Heart right ventricle (tissue), 16 donors: Measurements from ENCODE around the gene ITM2C. TPM values are rescaled to one million over a fixed set of nuclear protein-coding genes. Genes with fewer than 3 reads are reported as not detected.

Experiments
- ATAC-seq, 8 donors: fragments of 200-7000 bp; cut with Tn5 transposase; one replicate each; pipeline ENCODE4 v1.9.1; 2020; ENCODE audit warnings: mild to moderate bottlenecking in 8 of 8, moderate library complexity in 8 of 8, moderate number of reproducible peaks in 1 of 8
- DNase-seq, 2 donors: peaks; one replicate each; pipeline ENCODE4 v3.0.0-alpha.2; 2020
- H3K27ac ChIP-seq, 10 donors: fragments of 200-600 bp; sonication (generic) in 2 of 10; one replicate each; pipeline versions ENCODE4 v1.5.0 to v1.8.0; 2020 to 2022; ENCODE audit warnings: mild to moderate bottlenecking in 3 of 10
- H3K27me3 ChIP-seq, 7 donors: fragments of 200-600 bp; one replicate each; pipeline ENCODE4 v1.8.0; 2021 to 2022; ENCODE audit warnings: mild to moderate bottlenecking in 2 of 7
- H3K36me3 ChIP-seq, 9 donors: fragments of 200-600 bp; sonication (generic) in 1 of 9; one replicate each; pipeline versions ENCODE4 v1.5.0 to v1.8.0; 2020 to 2022; ENCODE audit warnings: mild to moderate bottlenecking in 2 of 9
- H3K4me1 ChIP-seq, 9 donors: fragments of 200-600 bp; sonication (generic) in 1 of 9; one replicate each; pipeline versions ENCODE4 v1.5.0 to v1.8.0; 2020 to 2022; ENCODE audit warnings: mild to moderate bottlenecking in 4 of 9
- H3K4me3 ChIP-seq, 10 donors: fragments of 200-600 bp; sonication (generic) in 2 of 10; one replicate each; pipeline versions ENCODE4 v1.5.0 to v1.8.0; 2020 to 2022; ENCODE audit warnings: mild to moderate bottlenecking in 7 of 10, moderate library complexity in 2 of 10
- H3K9me3 ChIP-seq, 11 donors: fragments of 200-600 bp in 10 of 11; sonication (generic) in 2 of 11; one replicate each; pipeline versions ENCODE4 v1.5.0 to v1.8.0; 2013 to 2022; ENCODE audit warnings: mild to moderate bottlenecking in 2 of 11, control low read depth in 1 of 11, moderate library complexity in 1 of 11
- WGBS, 2 donors: extraction: QIAGEN DNeasy Blood & Tissue Kit; methylation state at CpG; one replicate each; pipeline ENCODE4 v1.1.7; 2013; ENCODE audit warnings: inconsistent platforms in 1 of 2; 5-methylcytosine and 5-hydroxymethylcytosine counted together
- intact Hi-C, 10 donors: fragments of 100-400 bp; cut with DNase I; formaldehyde crosslinking; loops; one replicate each; pipeline versions ENCODE4 v1.11.1 to v1.14.2; 2022
- polyA plus RNA-seq, 2 donors: library from polyadenylated mRNA; stranded (reverse); fragments of 200-250 nt; gene quantifications; one replicate each; pipeline ENCODE4 v1.2.3, GENCODE V29; 2013
- total RNA-seq, 10 donors: library from RNA; stranded (reverse); fragmentation: NEBNext Ultra II Directional in 3 of 10; extraction: Animal tissue kit (Norgen Biotek cat#: 25700) in 3 of 10; gene quantifications; one replicate each; pipeline versions ENCODE4 v1.2.1 to v1.2.4, GENCODE V29; 2021 to 2023
- TF ChIP-seq, protein P1 (sequence below), 9 donors: fragments of 200-600 bp; sonication (generic) in 2 of 9; IDR thresholded peaks; one replicate each; pipeline versions ENCODE4 v1.5.0 to v1.8.0; 2021 to 2022; ENCODE audit warnings: antibody characterized with exemption in 9 of 9, mild to moderate bottlenecking in 5 of 9, moderate library complexity in 1 of 9
- donor health status: Arrhythmogenic right ventricular cardiomyopathy.
- donor health status: ischemic (EF 13 %, LVEDD 7.1; RV severe dilation, severe dysfunction).
- donor health status: healthy with polysubstance abuse.
- donor health status: DM: no; HTN: yes; CAD: no.
- donor health status: DM: no; HTN: no; CAD: no.
- donor health status: ischemic (EF 25% LVEDD 6.9; RV normal size, moderate dysfunction).
- donor health status: ischemic (EF 25% LVEDD 5.7; RV mildly dilated, moderate dysfunction).
- donor health status: healthy.
- donor health status: DM: yes; HTN: yes; CAD: no.
- donor health status: Ischemic cardiomyopathy.
- donor health status: ischemic (EF 35%, LVEDD 5.7; RV mildly dilated, moderate dysfunction).
- donor health status: nonischemic (EF 11% LVEDD 7.7; RV severe dilation, severe dysfunction).
- donor health status: DM: yes; HTN: yes; CAD: no.
- donor health status: PGD.
- donor health status: ischemic (EF 29% LVEDD 5.4; RV normal size, mild dysfunction).
- donor health status: nonischemic (EF 23%, LVEDD 6.1; RV moderate dilation, normal function).

ITM2C gene
- total and polyA plus RNA-seq, 12 donors = 12.1 to 32.7 (median 22.2) TPM

DNA sequence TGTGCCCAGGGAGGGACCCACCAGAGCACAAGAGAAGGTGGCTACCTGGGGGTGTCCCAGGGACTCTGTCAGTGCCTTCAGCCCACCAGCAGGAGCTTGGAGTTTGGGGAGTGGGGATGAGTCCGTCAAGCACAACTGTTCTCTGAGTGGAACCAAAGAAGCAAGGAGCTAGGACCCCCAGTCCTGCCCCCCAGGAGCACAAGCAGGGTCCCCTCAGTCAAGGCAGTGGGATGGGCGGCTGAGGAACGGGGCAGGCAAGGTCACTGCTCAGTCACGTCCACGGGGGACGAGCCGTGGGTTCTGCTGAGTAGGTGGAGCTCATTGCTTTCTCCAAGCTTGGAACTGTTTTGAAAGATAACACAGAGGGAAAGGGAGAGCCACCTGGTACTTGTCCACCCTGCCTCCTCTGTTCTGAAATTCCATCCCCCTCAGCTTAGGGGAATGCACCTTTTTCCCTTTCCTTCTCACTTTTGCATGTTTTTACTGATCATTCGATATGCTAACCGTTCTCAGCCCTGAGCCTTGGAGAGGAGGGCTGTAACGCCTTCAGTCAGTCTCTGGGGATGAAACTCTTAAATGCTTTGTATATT is 14.0 kb downstream of the ITM2C start:
- TF ChIP-seq, protein P1, sequence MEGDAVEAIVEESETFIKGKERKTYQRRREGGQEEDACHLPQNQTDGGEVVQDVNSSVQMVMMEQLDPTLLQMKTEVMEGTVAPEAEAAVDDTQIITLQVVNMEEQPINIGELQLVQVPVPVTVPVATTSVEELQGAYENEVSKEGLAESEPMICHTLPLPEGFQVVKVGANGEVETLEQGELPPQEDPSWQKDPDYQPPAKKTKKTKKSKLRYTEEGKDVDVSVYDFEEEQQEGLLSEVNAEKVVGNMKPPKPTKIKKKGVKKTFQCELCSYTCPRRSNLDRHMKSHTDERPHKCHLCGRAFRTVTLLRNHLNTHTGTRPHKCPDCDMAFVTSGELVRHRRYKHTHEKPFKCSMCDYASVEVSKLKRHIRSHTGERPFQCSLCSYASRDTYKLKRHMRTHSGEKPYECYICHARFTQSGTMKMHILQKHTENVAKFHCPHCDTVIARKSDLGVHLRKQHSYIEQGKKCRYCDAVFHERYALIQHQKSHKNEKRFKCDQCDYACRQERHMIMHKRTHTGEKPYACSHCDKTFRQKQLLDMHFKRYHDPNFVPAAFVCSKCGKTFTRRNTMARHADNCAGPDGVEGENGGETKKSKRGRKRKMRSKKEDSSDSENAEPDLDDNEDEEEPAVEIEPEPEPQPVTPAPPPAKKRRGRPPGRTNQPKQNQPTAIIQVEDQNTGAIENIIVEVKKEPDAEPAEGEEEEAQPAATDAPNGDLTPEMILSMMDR (IDR thresholded peaks at IDR 0.05) = no peak
- peaks cover 0 to 26% (median 0%) of the 10 kb centered on the region in 9 donors for H3K36me3 ChIP-seq
- H3K4me3 ChIP-seq = no peak overlapping the region
- 62 to 65% methylated on average over 10 of the region's 10 CpGs for WGBS, 2 donors
- ATAC-seq (no peak), DNase-seq (no peak)
- intact Hi-C loops = no loop called here
- no peaks in the 10 kb centered on the region for H3K9me3 ChIP-seq
- no peaks in the 10 kb centered on the region for H3K27me3 ChIP-seq
- H3K27ac ChIP-seq = peak overlapping the region in 1 of 10 donors; percentile 8
- peaks cover 0 to 5% (median 0%) of the 10 kb centered on the region in 9 donors for H3K4me1 ChIP-seq

DNA sequence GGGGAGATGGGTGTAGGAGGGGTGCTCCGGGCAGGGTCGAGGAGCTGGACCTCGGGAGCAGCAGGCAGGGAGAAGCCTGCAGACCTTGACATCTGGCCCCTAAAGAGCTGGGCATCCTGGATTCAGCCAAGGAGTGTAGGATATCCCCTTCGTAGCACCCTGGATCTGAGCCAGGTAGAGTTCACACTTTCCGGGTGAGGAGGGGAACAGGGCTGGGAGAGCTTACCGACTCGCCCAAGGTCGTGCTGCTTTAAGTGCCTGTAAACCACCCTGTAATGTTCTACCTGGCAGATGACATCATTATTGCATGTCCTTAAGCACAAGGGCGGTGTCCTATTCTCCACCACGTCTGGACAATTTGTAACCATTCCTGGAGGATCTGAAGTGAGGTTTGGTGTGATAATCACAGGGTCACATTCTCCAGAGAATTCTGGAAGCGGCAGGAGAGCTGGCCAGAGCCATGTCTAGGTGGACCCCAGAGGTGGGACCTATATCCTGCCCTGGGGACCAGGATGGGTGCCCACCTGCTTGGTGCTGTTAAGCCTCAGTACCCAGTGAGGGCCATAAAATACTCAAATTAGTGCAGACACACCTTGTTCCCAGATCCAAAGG is 14.6 kb downstream of the ITM2C start:
- DNase-seq (no peak), ATAC-seq (no peak)
- 57% methylated on average over 11 of the region's 11 CpGs for WGBS, 2 donors

DNA sequence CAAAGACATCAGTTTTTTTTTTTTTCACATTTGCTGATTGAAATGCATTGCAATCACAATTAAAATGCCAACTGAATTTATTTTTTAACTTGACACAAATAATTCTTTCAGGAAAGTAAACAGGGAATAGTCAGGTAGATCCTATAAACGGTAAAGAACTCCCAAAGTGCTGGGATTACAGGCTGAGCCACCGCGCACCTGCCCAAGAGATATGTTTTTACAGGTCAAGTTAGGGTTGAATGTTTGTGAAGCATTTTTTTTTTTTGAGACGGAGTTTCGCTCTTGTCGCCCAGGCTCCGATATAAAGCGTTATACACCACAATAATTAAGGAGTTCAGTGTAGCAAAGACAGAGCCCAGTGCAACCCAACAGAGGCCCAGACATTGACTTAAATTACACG is 15.1 kb downstream of the ITM2C start:
- Histone ChIP-seq H3K27me3 (no peaks in the 10 kb centered on the region), H3K27ac (no peak overlapping the region), H3K9me3 (no peaks in the 10 kb centered on the region), H3K36me3 (peaks cover 0 to 26% (median 0%) of the 10 kb centered on the region in 9 donors), H3K4me1 (peaks cover 0 to 5% (median 0%) of the 10 kb centered on the region in 9 donors), H3K4me3 (no peak overlapping the region)
- TF ChIP-seq, protein P1 (IDR thresholded peaks at IDR 0.05) = no peak
- ATAC-seq (no peak), DNase-seq (no peak)
- WGBS, 2 donors = 80 to 90% methylated on average over 9 of the region's 9 CpGs
- intact Hi-C loops = no loop called here

More for the DNA sequence above, 14.6 kb downstream of the ITM2C start:
- no peaks in the 10 kb centered on the region for H3K27me3 ChIP-seq
- no peak overlapping the region for H3K27ac ChIP-seq
- H3K36me3 ChIP-seq = peaks cover 0 to 26% (median 0%) of the 10 kb centered on the region in 9 donors
- intact Hi-C loops = no loop called here
- TF ChIP-seq, protein P1 (IDR thresholded peaks at IDR 0.05) = no peak
- H3K9me3 ChIP-seq = no peaks in the 10 kb centered on the region
- H3K4me3 ChIP-seq = no peak overlapping the region
- H3K4me1 ChIP-seq = peaks cover 0 to 5% (median 0%) of the 10 kb centered on the region in 9 donors

DNA sequence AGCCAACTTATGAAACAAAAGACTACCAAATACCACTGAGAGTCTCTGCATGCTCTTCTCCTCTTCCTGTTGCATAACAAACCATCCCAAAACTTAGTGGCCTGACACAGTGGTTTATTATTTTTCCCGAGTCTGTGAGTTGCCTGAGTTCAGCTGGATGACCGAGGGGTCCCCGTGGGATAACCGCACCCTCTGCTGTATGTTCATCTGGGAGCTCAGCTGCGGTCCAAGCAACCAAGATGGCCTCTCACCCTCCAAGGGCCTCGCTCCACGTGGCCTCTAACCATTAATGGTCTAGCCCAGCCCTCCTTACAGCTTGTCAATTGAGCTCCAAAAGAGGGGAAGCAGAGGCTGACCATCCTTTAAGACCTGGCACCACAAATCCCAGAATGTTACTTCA is 17.1 kb downstream of the ITM2C start:
- DNase-seq (no peak), ATAC-seq (no peak)
- Histone ChIP-seq H3K9me3 (no peaks in the 10 kb centered on the region), H3K27me3 (no peaks in the 10 kb centered on the region), H3K4me1 (peaks cover 0 to 10% (median 0%) of the 10 kb centered on the region in 9 donors), H3K27ac (no peak overlapping the region), H3K36me3 (peaks cover 0 to 11% (median 0%) of the 10 kb centered on the region in 9 donors), H3K4me3 (no peak overlapping the region)
- intact Hi-C loops = no loop called here
- TF ChIP-seq, protein P1 (IDR thresholded peaks at IDR 0.05) = no peak
- 85 to 86% methylated on average over 7 of the region's 7 CpGs for WGBS, 2 donors
